CD14-positive monocyte (primary cell): ENCODE measurements around the gene NRIP2. TPM values are rescaled to one million over a fixed set of nuclear protein-coding genes. Genes with fewer than 3 reads are reported as not detected.

Source experiments
- DNase-seq, 3 donors: peaks; one replicate each; pipeline ENCODE4 v3.0.0-alpha.2; 2011 to 2022
- H2AFZ ChIP-seq: 2 replicates; pipeline ENCODE4 v1.6.0; 2012; ENCODE audit warnings: mild to moderate bottlenecking, low read depth, low read length, inconsistent platforms; ENCODE audit not compliant: insufficient read depth, poor library complexity, severe bottlenecking
- H3K27ac ChIP-seq, 2 donors: 1 replicate in 1 of 2; 2 replicates in 1 of 2; pipeline ENCODE4 v1.5.1; 2012 to 2013; ENCODE audit warnings: low read length in 2 of 2, control low read depth in 1 of 2, inconsistent platforms in 1 of 2, low read depth in 1 of 2, mild to moderate bottlenecking in 1 of 2
- H3K27me3 ChIP-seq, 2 donors: one replicate each; pipeline versions ENCODE4 v1.6.0 to v1.6.1; 2011 to 2013; ENCODE audit warnings: low read length in 2 of 2; ENCODE audit not compliant: control insufficient read depth in 2 of 2, insufficient read depth in 2 of 2
- H3K36me3 ChIP-seq, 2 donors: replicated peaks in 1 of 2; 1 replicate in 1 of 2; 2 replicates in 1 of 2; pipeline versions ENCODE4 v1.5.1 to v1.6.1; 2012 to 2013; ENCODE audit warnings: low read length in 2 of 2, control low read depth in 1 of 2, inconsistent platforms in 1 of 2, mild to moderate bottlenecking in 1 of 2; ENCODE audit not compliant: insufficient read depth in 2 of 2, control insufficient read depth in 1 of 2
- H3K4me1 ChIP-seq, 2 donors: 1 replicate in 1 of 2; 2 replicates in 1 of 2; pipeline versions ENCODE4 v1.5.1 to v1.6.1; 2012 to 2013; ENCODE audit warnings: low read length in 2 of 2, control low read depth in 1 of 2, inconsistent platforms in 1 of 2, mild to moderate bottlenecking in 1 of 2, moderate library complexity in 1 of 2; ENCODE audit not compliant: insufficient read depth in 2 of 2, control insufficient read depth in 1 of 2
- H3K4me2 ChIP-seq: replicated peaks from 2 replicates; pipeline ENCODE3; 2012; ENCODE audit warnings: low read length, moderate library complexity, mild to moderate bottlenecking; ENCODE audit not compliant: poor library complexity, severe bottlenecking; ENCODE audit errors: extremely low read depth
- H3K4me3 ChIP-seq, 3 experiments: fragments of 200-600 bp in 1 of 3; sonication (generic) in 1 of 3; replicated peaks in 1 of 3; 1 replicate in 2 of 3; 2 replicates in 1 of 3; pipeline ENCODE4 v1.5.1; 2011 to 2013; ENCODE audit warnings: low read length in 3 of 3, mild to moderate bottlenecking in 3 of 3, control low read depth in 2 of 3, low read depth in 2 of 3, inconsistent platforms in 1 of 3, moderate library complexity in 1 of 3
- H3K79me2 ChIP-seq: 2 replicates; pipeline ENCODE4 v1.6.0; 2012; ENCODE audit warnings: mild to moderate bottlenecking, control low read depth, inconsistent platforms, low read length, moderate library complexity; ENCODE audit not compliant: insufficient read depth
- H3K9ac ChIP-seq: 2 replicates; pipeline ENCODE4 v1.6.0; 2017; ENCODE audit warnings: low read length, mild to moderate bottlenecking; ENCODE audit not compliant: insufficient read depth, poor library complexity, severe bottlenecking
- H3K9me3 ChIP-seq, 2 donors: replicated peaks in 1 of 2; 1 replicate in 1 of 2; 2 replicates in 1 of 2; pipeline versions ENCODE4 v1.5.1 to v1.6.1; 2012 to 2013; ENCODE audit warnings: low read length in 2 of 2, control low read depth in 1 of 2; ENCODE audit not compliant: control insufficient read depth in 1 of 2, insufficient read depth in 1 of 2
- H4K20me1 ChIP-seq: 2 replicates; pipeline ENCODE4 v1.6.0; 2012; ENCODE audit warnings: mild to moderate bottlenecking, low read length, control low read depth, moderate library complexity; ENCODE audit not compliant: insufficient read depth
- H3K27ac Mint-ChIP-seq, 7 donors: one replicate each; pipeline ENCODE4 v1.8.0; 2020; ENCODE audit warnings: mild to moderate bottlenecking in 7 of 7, mixed read lengths in 7 of 7, moderate library complexity in 6 of 7, inconsistent platforms in 2 of 7
- H3K27me3 Mint-ChIP-seq, 3 donors: one replicate each; pipeline ENCODE4 v1.8.0; 2021 to 2022; ENCODE audit warnings: low read depth in 3 of 3, mild to moderate bottlenecking in 3 of 3, mixed read lengths in 3 of 3, moderate library complexity in 3 of 3, inconsistent platforms in 1 of 3
- H3K36me3 Mint-ChIP-seq, 2 donors: one replicate each; pipeline ENCODE4 v1.8.0; 2020; ENCODE audit warnings: mixed read lengths in 2 of 2, inconsistent platforms in 1 of 2, mild to moderate bottlenecking in 1 of 2
- H3K4me1 Mint-ChIP-seq: one replicate; pipeline ENCODE4 v1.8.0; 2020; ENCODE audit warnings: mild to moderate bottlenecking, mixed read lengths
- H3K4me3 Mint-ChIP-seq, 2 donors: one replicate each; pipeline ENCODE4 v1.8.0; 2020; ENCODE audit warnings: mild to moderate bottlenecking in 2 of 2, mixed read lengths in 2 of 2, moderate library complexity in 1 of 2
- H3K9me3 Mint-ChIP-seq, 7 donors: one replicate each; pipeline ENCODE4 v1.8.0; 2020 to 2022; ENCODE audit warnings: mixed read lengths in 7 of 7, mild to moderate bottlenecking in 6 of 7, moderate library complexity in 6 of 7, inconsistent platforms in 2 of 7
- WGBS: methylation state at CpG from one replicate; pipeline ENCODE4 v1.1.5; 2013; ENCODE audit warnings: missing lambda C conversion rate; ENCODE audit not compliant: insufficient coverage; 5-methylcytosine and 5-hydroxymethylcytosine counted together
- intact Hi-C, 2 donors: fragments of 100-400 bp; cut with micrococcal nuclease; formaldehyde crosslinking; loops; one replicate each; pipeline versions ENCODE4 v1.15.0 to v1.15.1; 2023
- polyA plus RNA-seq, 3 donors: library from polyadenylated mRNA; depleted of rRNA in 1 of 3; unstranded in 2 of 3; stranded (reverse) in 1 of 3; fragments of 300-500 nt in 2 of 3; fragments of >200 nt in 1 of 3; fragmentation: Illumina TruSeq in 2 of 3; gene quantifications; 1 replicate in 2 of 3; 2 replicates in 1 of 3; pipeline ENCODE4 v1.2.3, GENCODE V29; 2012 to 2021
- TF ChIP-seq, protein P1 (sequence below): fragments of 200-600 bp; IDR thresholded peaks from one replicate; pipeline ENCODE4 v1.8.0; 2022; ENCODE audit warnings: antibody characterized with exemption, mild to moderate bottlenecking

Gene NRIP2
- polyA plus RNA-seq, 3 donors: 0.19 to 0.24 TPM; not detected in 1

DNA sequence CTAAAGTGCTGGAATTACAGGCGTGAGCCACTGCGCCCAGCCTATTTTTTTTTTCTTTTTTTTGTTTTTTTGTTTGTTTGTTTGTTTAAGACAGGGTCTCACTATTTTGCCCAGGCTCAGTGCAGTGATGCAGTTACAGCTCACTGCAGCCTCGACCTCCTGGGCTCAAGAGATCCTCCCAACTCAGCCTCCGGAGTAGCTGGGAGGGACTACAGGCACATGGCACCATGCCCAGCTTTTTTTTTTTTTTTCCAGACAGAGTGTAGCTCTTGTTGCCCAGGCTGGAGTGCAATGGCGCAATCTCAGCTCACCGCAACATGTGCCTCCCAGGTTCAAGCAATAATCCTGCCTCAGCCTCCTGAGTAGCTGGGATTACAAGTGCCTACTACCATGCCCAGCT is 28.1 kb downstream of the NRIP2 start:
- peaks cover 0 to 3% (median 0%) of the 10 kb centered on the region in 3 donors for H3K27me3 Mint-ChIP-seq

GRCh38 chr12:2805143-2805520 is 29.7 kb downstream of the NRIP2 start:
- H3K27ac ChIP-seq: no peak overlapping the region
- no peaks in the 10 kb centered on the region for H3K9me3 Mint-ChIP-seq
- H3K27me3 Mint-ChIP-seq: peaks cover 0 to 3% (median 1%) of the 10 kb centered on the region in 3 donors
- H2AFZ ChIP-seq: no peak overlapping the region
- H3K4me3 ChIP-seq: no peak overlapping the region
- no peaks in the 10 kb centered on the region for H3K4me1 ChIP-seq
- H3K27ac Mint-ChIP-seq: no peak overlapping the region
- H3K4me2 ChIP-seq: no peak overlapping the region
- peaks cover 35 to 56% of the 10 kb centered on the region in 2 donors for H3K36me3 ChIP-seq
- no peak overlapping the region for H3K9ac ChIP-seq
- H3K79me2 ChIP-seq: no peaks in the 10 kb centered on the region
- WGBS: no CpG with 5 or more reads among the region's 2 CpGs
- peaks cover 3% of the 10 kb centered on the region for H3K4me1 Mint-ChIP-seq
- H3K36me3 Mint-ChIP-seq: peaks cover 45 to 51% of the 10 kb centered on the region in 2 donors
- H3K9me3 ChIP-seq: no peaks in the 10 kb centered on the region
- H3K27me3 ChIP-seq: no peaks in the 10 kb centered on the region
- no peak for DNase-seq
- H3K4me3 Mint-ChIP-seq: no peak overlapping the region
- intact Hi-C loops: no loop called here
- no peaks in the 10 kb centered on the region for H4K20me1 ChIP-seq
- TF ChIP-seq, protein P1, sequence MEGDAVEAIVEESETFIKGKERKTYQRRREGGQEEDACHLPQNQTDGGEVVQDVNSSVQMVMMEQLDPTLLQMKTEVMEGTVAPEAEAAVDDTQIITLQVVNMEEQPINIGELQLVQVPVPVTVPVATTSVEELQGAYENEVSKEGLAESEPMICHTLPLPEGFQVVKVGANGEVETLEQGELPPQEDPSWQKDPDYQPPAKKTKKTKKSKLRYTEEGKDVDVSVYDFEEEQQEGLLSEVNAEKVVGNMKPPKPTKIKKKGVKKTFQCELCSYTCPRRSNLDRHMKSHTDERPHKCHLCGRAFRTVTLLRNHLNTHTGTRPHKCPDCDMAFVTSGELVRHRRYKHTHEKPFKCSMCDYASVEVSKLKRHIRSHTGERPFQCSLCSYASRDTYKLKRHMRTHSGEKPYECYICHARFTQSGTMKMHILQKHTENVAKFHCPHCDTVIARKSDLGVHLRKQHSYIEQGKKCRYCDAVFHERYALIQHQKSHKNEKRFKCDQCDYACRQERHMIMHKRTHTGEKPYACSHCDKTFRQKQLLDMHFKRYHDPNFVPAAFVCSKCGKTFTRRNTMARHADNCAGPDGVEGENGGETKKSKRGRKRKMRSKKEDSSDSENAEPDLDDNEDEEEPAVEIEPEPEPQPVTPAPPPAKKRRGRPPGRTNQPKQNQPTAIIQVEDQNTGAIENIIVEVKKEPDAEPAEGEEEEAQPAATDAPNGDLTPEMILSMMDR: no peak

More for the DNA sequence above, 28.1 kb downstream of the NRIP2 start:
- H3K79me2 ChIP-seq: peaks cover 1% of the 10 kb centered on the region
- DNase-seq: no peak
- TF ChIP-seq, protein P1: no peak
- Mint-ChIP-seq H3K36me3 (peaks cover 29 to 37% of the 10 kb centered on the region in 2 donors), H3K4me3 (no peak overlapping the region), H3K27ac (no peak overlapping the region), H3K9me3 (no peaks in the 10 kb centered on the region), H3K4me1 (peaks cover 5% of the 10 kb centered on the region)
- H3K36me3 ChIP-seq: peaks cover 21 to 40% of the 10 kb centered on the region in 2 donors
- no peak overlapping the region for H3K27ac ChIP-seq
- H4K20me1 ChIP-seq: no peaks in the 10 kb centered on the region
- H3K9ac ChIP-seq: no peak overlapping the region
- H3K4me3 ChIP-seq: no peak overlapping the region
- no peaks in the 10 kb centered on the region for H3K9me3 ChIP-seq
- intact Hi-C loops: no loop called here
- H3K4me2 ChIP-seq: no peak overlapping the region
- H3K27me3 ChIP-seq: no peaks in the 10 kb centered on the region
- H2AFZ ChIP-seq: no peak overlapping the region
- 95% methylated on average over 2 of the region's 6 CpGs for WGBS
- peaks cover 0 to under 1% of the 10 kb centered on the region in 2 donors for H3K4me1 ChIP-seq
